Astrocyte (in vitro differentiated cells and primary cell): ENCODE data around the gene C1D. TPM values are rescaled to one million over a fixed set of nuclear protein-coding genes. Genes with fewer than 3 reads are reported as not detected.

Experiments
- DNase-seq: peaks from one replicate; pipeline ENCODE4 v3.0.0-alpha.2; 2010; ENCODE audit warnings: low read depth
- FAIRE-seq: peaks from 2 replicates; lab custom pipeline; 2011; peaks lifted over from hg19 to GRCh38; lab: Jason Lieb, UNC
- H2AFZ ChIP-seq: 2 replicates; pipeline ENCODE4 v1.6.0; 2012; ENCODE audit warnings: low read depth, low read length, inconsistent platforms
- H3K27ac ChIP-seq: 2 replicates; pipeline ENCODE4 v1.5.1; 2011; ENCODE audit warnings: low read depth, low read length, inconsistent platforms
- H3K27me3 ChIP-seq: 2 replicates; pipeline ENCODE4 v1.6.0; 2011; ENCODE audit warnings: low read length, inconsistent platforms; ENCODE audit not compliant: insufficient read depth
- H3K36me3 ChIP-seq: 2 replicates; pipeline ENCODE4 v1.5.1; 2011; ENCODE audit warnings: low read length, inconsistent platforms; ENCODE audit not compliant: insufficient read depth
- H3K4me1 ChIP-seq: 2 replicates; pipeline ENCODE4 v1.5.1; 2011; ENCODE audit warnings: low read length, inconsistent platforms; ENCODE audit not compliant: insufficient read depth
- H3K4me2 ChIP-seq: 2 replicates; pipeline ENCODE4 v1.6.0; 2012; ENCODE audit warnings: low read length, inconsistent platforms
- H3K4me3 ChIP-seq: 2 replicates; pipeline ENCODE4 v1.5.1; 2011; ENCODE audit warnings: low read depth, mild to moderate bottlenecking, low read length, inconsistent platforms; ENCODE audit not compliant: insufficient read depth
- H3K79me2 ChIP-seq: 2 replicates; pipeline ENCODE4 v1.6.0; 2012; ENCODE audit warnings: mild to moderate bottlenecking, low read length, inconsistent platforms; ENCODE audit not compliant: insufficient read depth
- H3K9ac ChIP-seq: 2 replicates; pipeline ENCODE4 v1.6.0; 2012; ENCODE audit warnings: mild to moderate bottlenecking, low read length, inconsistent platforms
- H3K9me3 ChIP-seq: 2 replicates; pipeline ENCODE4 v1.5.1; 2012; ENCODE audit warnings: low read depth, mild to moderate bottlenecking, low read length, inconsistent platforms; ENCODE audit not compliant: insufficient read depth
- H4K20me1 ChIP-seq: 2 replicates; pipeline ENCODE4 v1.6.0; 2012; ENCODE audit warnings: low read length, inconsistent platforms; ENCODE audit not compliant: insufficient read depth
- H3K27ac Mint-ChIP-seq: one replicate; pipeline ENCODE4 v1.8.0; 2021; ENCODE audit warnings: mild to moderate bottlenecking, mixed read lengths; ENCODE audit not compliant: unreplicated experiment
- H3K27me3 Mint-ChIP-seq: one replicate; pipeline ENCODE4 v1.8.0; 2021; ENCODE audit warnings: low read depth, mixed read lengths; ENCODE audit not compliant: unreplicated experiment
- H3K36me3 Mint-ChIP-seq: one replicate; pipeline ENCODE4 v1.8.0; 2021; ENCODE audit warnings: low read depth, mixed read lengths; ENCODE audit not compliant: unreplicated experiment
- H3K4me1 Mint-ChIP-seq: one replicate; pipeline ENCODE4 v1.8.0; 2021; ENCODE audit warnings: low read depth, mixed read lengths; ENCODE audit not compliant: unreplicated experiment
- H3K4me3 Mint-ChIP-seq: one replicate; pipeline ENCODE4 v1.8.0; 2021; ENCODE audit warnings: mild to moderate bottlenecking, moderate library complexity, mixed read lengths; ENCODE audit not compliant: unreplicated experiment
- H3K9me3 Mint-ChIP-seq: one replicate; pipeline ENCODE4 v1.8.0; 2021; ENCODE audit warnings: mild to moderate bottlenecking, mixed read lengths; ENCODE audit not compliant: unreplicated experiment
- EZH2 ChIP-seq: IDR thresholded peaks from 2 replicates; pipeline ENCODE4 v1.6.1; 2012; ENCODE audit warnings: mild to moderate bottlenecking, low read length, inconsistent platforms; ENCODE audit not compliant: insufficient read depth
- total RNA-seq: library from RNA; stranded (reverse); gene quantifications from 2 replicates; pipeline ENCODE4 v1.2.1, GENCODE V29; 2021
- TF ChIP-seq, protein P1 (sequence below): IDR thresholded peaks from 2 replicates; pipeline ENCODE4 v1.5.1; 2011; ENCODE audit warnings: low read depth, mild to moderate bottlenecking, inconsistent platforms, low read length, moderate library complexity; ENCODE audit not compliant: insufficient read depth

Gene C1D
- total RNA-seq, 1 donor from 2014 or later: 21.8 TPM

DNA sequence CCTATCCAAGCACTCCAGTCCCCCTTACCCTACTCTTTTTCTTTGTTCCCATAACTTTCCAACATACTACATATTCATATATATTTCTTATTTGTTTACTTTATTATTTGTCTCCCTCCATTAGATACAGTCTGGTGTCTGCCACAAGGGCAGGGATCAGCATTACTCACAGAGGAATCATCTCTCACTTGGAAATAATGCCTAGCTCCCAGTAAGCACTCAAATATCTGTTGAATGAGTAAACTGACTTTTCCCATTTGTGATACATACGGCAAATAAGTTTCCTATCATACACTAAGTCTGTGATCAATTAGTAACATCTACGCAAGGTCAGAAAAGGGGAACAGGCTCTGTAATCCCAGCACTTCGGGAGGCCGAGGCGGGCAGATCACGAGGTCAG, 18.7 kb downstream of the C1D start:
- H2AFZ ChIP-seq: no peak overlapping the region
- H3K27ac ChIP-seq: peak overlapping the region; percentile 76
- no peaks in the 10 kb centered on the region for H3K36me3 ChIP-seq
- Mint-ChIP-seq H3K27ac (peak overlapping the region; percentile 70), H3K4me3 (no peak overlapping the region), H3K36me3 (no peaks in the 10 kb centered on the region), H3K4me1 (peaks cover 16% of the 10 kb centered on the region), H3K9me3 (no peaks in the 10 kb centered on the region), H3K27me3 (no peaks in the 10 kb centered on the region)
- DNase-seq: peak; percentile 83
- TF ChIP-seq, protein P1, sequence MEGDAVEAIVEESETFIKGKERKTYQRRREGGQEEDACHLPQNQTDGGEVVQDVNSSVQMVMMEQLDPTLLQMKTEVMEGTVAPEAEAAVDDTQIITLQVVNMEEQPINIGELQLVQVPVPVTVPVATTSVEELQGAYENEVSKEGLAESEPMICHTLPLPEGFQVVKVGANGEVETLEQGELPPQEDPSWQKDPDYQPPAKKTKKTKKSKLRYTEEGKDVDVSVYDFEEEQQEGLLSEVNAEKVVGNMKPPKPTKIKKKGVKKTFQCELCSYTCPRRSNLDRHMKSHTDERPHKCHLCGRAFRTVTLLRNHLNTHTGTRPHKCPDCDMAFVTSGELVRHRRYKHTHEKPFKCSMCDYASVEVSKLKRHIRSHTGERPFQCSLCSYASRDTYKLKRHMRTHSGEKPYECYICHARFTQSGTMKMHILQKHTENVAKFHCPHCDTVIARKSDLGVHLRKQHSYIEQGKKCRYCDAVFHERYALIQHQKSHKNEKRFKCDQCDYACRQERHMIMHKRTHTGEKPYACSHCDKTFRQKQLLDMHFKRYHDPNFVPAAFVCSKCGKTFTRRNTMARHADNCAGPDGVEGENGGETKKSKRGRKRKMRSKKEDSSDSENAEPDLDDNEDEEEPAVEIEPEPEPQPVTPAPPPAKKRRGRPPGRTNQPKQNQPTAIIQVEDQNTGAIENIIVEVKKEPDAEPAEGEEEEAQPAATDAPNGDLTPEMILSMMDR: no peak
- no peak for TF ChIP-seq EZH2
- H3K4me3 ChIP-seq: no peak overlapping the region
- H3K27me3 ChIP-seq: no peaks in the 10 kb centered on the region
- peaks cover 17% of the 10 kb centered on the region for H3K79me2 ChIP-seq
- H3K4me1 ChIP-seq: peaks cover 5% of the 10 kb centered on the region
- H3K4me2 ChIP-seq: peak overlapping the region; percentile 41
- FAIRE-seq: no peak
- no peaks in the 10 kb centered on the region for H3K9me3 ChIP-seq
- peak overlapping the region; percentile 40 for H3K9ac ChIP-seq
- H4K20me1 ChIP-seq: peaks cover 4% of the 10 kb centered on the region

DNA sequence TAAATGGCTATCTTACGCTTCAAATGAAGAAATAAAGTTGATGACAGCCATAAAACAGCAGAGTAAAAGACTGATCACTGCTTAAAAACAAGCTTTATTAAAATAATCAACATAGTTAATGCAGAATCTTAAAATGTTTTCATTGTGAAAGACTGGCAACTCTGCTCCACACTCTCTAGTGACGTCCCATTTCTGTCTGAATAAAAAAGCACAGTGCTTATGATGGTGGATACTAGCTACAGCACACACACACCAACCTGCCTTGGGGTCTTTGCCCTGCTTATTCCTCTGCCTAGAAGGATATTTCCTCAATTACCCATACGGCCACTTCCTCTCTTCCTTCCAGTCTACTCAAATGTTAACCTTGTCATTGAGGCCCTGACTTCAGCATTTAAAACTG, 19.1 kb downstream of the C1D start:
- Histone ChIP-seq H3K4me2 (no peak overlapping the region), H3K9ac (peak overlapping the region; percentile 40), H3K36me3 (no peaks in the 10 kb centered on the region), H3K4me1 (peaks cover 5% of the 10 kb centered on the region), H2AFZ (no peak overlapping the region), H3K4me3 (no peak overlapping the region), H3K9me3 (no peaks in the 10 kb centered on the region), H4K20me1 (peaks cover 2% of the 10 kb centered on the region), H3K27me3 (no peaks in the 10 kb centered on the region), H3K27ac (peak overlapping the region; percentile 76), H3K79me2 (peaks cover 15% of the 10 kb centered on the region)
- DNase-seq (no peak), FAIRE-seq (no peak)
- Mint-ChIP-seq H3K4me1 (peaks cover 18% of the 10 kb centered on the region), H3K36me3 (no peaks in the 10 kb centered on the region), H3K27me3 (no peaks in the 10 kb centered on the region), H3K4me3 (no peak overlapping the region), H3K27ac (peak overlapping the region; percentile 41), H3K9me3 (no peaks in the 10 kb centered on the region)
- TF ChIP-seq, protein P1: no peak
- no peak for TF ChIP-seq EZH2

DNA sequence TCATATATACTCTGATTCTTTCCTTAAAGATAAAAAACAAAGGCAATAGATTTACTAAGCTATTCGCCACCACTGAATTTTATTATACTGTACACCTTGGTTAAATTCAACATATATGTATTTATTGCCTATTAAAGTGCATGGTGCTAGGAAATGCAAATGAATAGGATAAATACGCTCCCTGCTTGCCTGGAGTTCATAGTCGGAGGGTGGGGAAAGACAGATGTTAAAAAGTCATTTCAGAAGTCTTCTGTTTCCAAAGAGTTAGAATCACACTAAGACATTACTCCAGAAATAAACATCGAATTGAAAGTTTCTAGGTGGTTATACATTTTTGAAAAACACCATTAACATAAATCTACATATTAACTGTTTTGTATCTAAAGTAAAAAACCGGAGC, 19.8 kb downstream of the C1D start:
- Histone ChIP-seq H3K4me1 (peaks cover 5% of the 10 kb centered on the region), H3K9ac (no peak overlapping the region), H3K27ac (no peak overlapping the region), H3K4me3 (no peak overlapping the region), H2AFZ (no peak overlapping the region), H3K27me3 (no peaks in the 10 kb centered on the region), H3K9me3 (no peaks in the 10 kb centered on the region), H3K36me3 (no peaks in the 10 kb centered on the region), H3K79me2 (peaks cover 8% of the 10 kb centered on the region), H3K4me2 (no peak overlapping the region), H4K20me1 (no peaks in the 10 kb centered on the region)
- TF ChIP-seq, protein P1: no peak
- TF ChIP-seq EZH2: no peak
- peaks cover 18% of the 10 kb centered on the region for H3K4me1 Mint-ChIP-seq
- H3K27ac Mint-ChIP-seq: no peak overlapping the region
- H3K9me3 Mint-ChIP-seq: no peaks in the 10 kb centered on the region
- H3K4me3 Mint-ChIP-seq: no peak overlapping the region
- FAIRE-seq: no peak
- DNase-seq: no peak
- no peaks in the 10 kb centered on the region for H3K27me3 Mint-ChIP-seq
- H3K36me3 Mint-ChIP-seq: no peaks in the 10 kb centered on the region
